Stomach smooth muscle (tissue), 2 donors: Measurements from ENCODE around the gene ZNF423.

Source experiments
- H3K27ac ChIP-seq: one replicate; pipeline ENCODE4 v1.7.0; 2013; ENCODE audit warnings: mild to moderate bottlenecking, low read length, inconsistent platforms
- H3K27me3 ChIP-seq, 2 donors: one replicate each; pipeline ENCODE4 v1.7.0; 2013; ENCODE audit warnings: low read length in 2 of 2; ENCODE audit not compliant: insufficient read depth in 2 of 2, control insufficient read depth in 1 of 2
- H3K36me3 ChIP-seq, 2 donors: one replicate each; pipeline ENCODE4 v1.7.0; 2013; ENCODE audit warnings: low read length in 2 of 2; ENCODE audit not compliant: control insufficient read depth in 2 of 2, insufficient read depth in 2 of 2
- H3K4me1 ChIP-seq: one replicate; pipeline ENCODE4 v1.7.0; 2013; ENCODE audit warnings: low read length; ENCODE audit not compliant: control insufficient read depth, insufficient read depth
- H3K4me3 ChIP-seq, 2 donors: one replicate each; pipeline ENCODE4 v1.7.0; 2013; ENCODE audit warnings: low read length in 2 of 2
- H3K9ac ChIP-seq, 2 donors: one replicate each; pipeline ENCODE4 v1.7.0; 2013; ENCODE audit warnings: low read length in 2 of 2, mild to moderate bottlenecking in 1 of 2
- H3K9me3 ChIP-seq, 2 donors: one replicate each; pipeline ENCODE4 v1.7.0; 2013; ENCODE audit warnings: low read length in 2 of 2; ENCODE audit not compliant: control insufficient read depth in 2 of 2
- donor health status: healthy.
- donor health status: Pancreatic carcinoma.

Gene ZNF423

GRCh38 chr16:49822649-49823370, 33.1 kb downstream of the ZNF423 start:
- H3K27me3 ChIP-seq: peaks cover 0 to 2% of the 10 kb centered on the region in 2 donors
- no peaks in the 10 kb centered on the region for H3K9me3 ChIP-seq
- H3K36me3 ChIP-seq: no peaks in the 10 kb centered on the region
- H3K9ac ChIP-seq: no peak overlapping the region
- H3K4me1 ChIP-seq: peaks cover 7% of the 10 kb centered on the region
- no peak overlapping the region for H3K4me3 ChIP-seq
- no peak overlapping the region for H3K27ac ChIP-seq

GRCh38 chr16:49821614-49822282, 34.2 kb downstream of the ZNF423 start:
- peaks cover 0 to 2% of the 10 kb centered on the region in 2 donors for H3K27me3 ChIP-seq

GRCh38 chr16:49821156-49821555, 34.8 kb downstream of the ZNF423 start:
- H3K27ac ChIP-seq: no peak overlapping the region
- H3K4me3 ChIP-seq: no peak overlapping the region
- peaks cover 3% of the 10 kb centered on the region for H3K4me1 ChIP-seq
- no peaks in the 10 kb centered on the region for H3K9me3 ChIP-seq
- no peak overlapping the region for H3K9ac ChIP-seq
- H3K27me3 ChIP-seq: peaks cover 0 to 2% of the 10 kb centered on the region in 2 donors
- H3K36me3 ChIP-seq: no peaks in the 10 kb centered on the region

More at GRCh38 chr16:49821614-49822282, 34.2 kb downstream of the ZNF423 start:
- Histone ChIP-seq H3K9me3 (no peaks in the 10 kb centered on the region), H3K4me3 (no peak overlapping the region), H3K9ac (no peak overlapping the region), H3K4me1 (peaks cover 3% of the 10 kb centered on the region), H3K27ac (no peak overlapping the region), H3K36me3 (no peaks in the 10 kb centered on the region)

GRCh38 chr16:49817754-49818507, 38.0 kb downstream of the ZNF423 start:
- peaks cover 2% of the 10 kb centered on the region for H3K4me1 ChIP-seq
- H3K9ac ChIP-seq: no peak overlapping the region
- no peaks in the 10 kb centered on the region for H3K36me3 ChIP-seq
- H3K4me3 ChIP-seq: no peak overlapping the region
- H3K27me3 ChIP-seq: peaks cover 0 to 2% of the 10 kb centered on the region in 2 donors
- H3K27ac ChIP-seq: no peak overlapping the region
- no peaks in the 10 kb centered on the region for H3K9me3 ChIP-seq

- H3K36me3 ChIP-seq: no peaks in the 10 kb centered on the region
- peaks cover 5% of the 10 kb centered on the region for H3K4me1 ChIP-seq
- H3K4me3 ChIP-seq: no peak overlapping the region
- H3K27ac ChIP-seq: no peak overlapping the region
- no peaks in the 10 kb centered on the region for H3K9me3 ChIP-seq
- no peaks in the 10 kb centered on the region for H3K27me3 ChIP-seq
- no peak overlapping the region for H3K9ac ChIP-seq
These were observed 39.0 kb downstream of the ZNF423 start for GRCh38 chr16:49816875-49817274.

GRCh38 chr16:49811644-49812334, 44.1 kb downstream of the ZNF423 start:
- Histone ChIP-seq H3K4me1 (peaks cover 18% of the 10 kb centered on the region), H3K27ac (no peak overlapping the region), H3K9ac (no peak overlapping the region)

GRCh38 chr16:49810831-49811230, 45.1 kb downstream of the ZNF423 start:
- no peaks in the 10 kb centered on the region for H3K36me3 ChIP-seq
- H3K4me1 ChIP-seq: peaks cover 18% of the 10 kb centered on the region
- H3K9ac ChIP-seq: no peak overlapping the region

More at GRCh38 chr16:49811644-49812334, 44.1 kb downstream of the ZNF423 start:
- no peaks in the 10 kb centered on the region for H3K36me3 ChIP-seq
- no peaks in the 10 kb centered on the region for H3K27me3 ChIP-seq
- no peaks in the 10 kb centered on the region for H3K9me3 ChIP-seq
- peak overlapping the region in 1 of 2 donors; percentile 22 for H3K4me3 ChIP-seq

GRCh38 chr16:49809561-49809960, 46.4 kb downstream of the ZNF423 start:
- H3K4me1 ChIP-seq: peaks cover 18% of the 10 kb centered on the region

More at GRCh38 chr16:49810831-49811230, 45.1 kb downstream of the ZNF423 start:
- Histone ChIP-seq H3K27ac (no peak overlapping the region), H3K27me3 (no peaks in the 10 kb centered on the region), H3K4me3 (no peak overlapping the region), H3K9me3 (no peaks in the 10 kb centered on the region)

GRCh38 chr16:49809062-49809461, 46.9 kb downstream of the ZNF423 start:
- H3K4me1 ChIP-seq: peaks cover 17% of the 10 kb centered on the region

More at GRCh38 chr16:49809561-49809960, 46.4 kb downstream of the ZNF423 start:
- Histone ChIP-seq H3K4me3 (no peak overlapping the region), H3K36me3 (no peaks in the 10 kb centered on the region), H3K27me3 (no peaks in the 10 kb centered on the region), H3K9ac (no peak overlapping the region), H3K27ac (no peak overlapping the region), H3K9me3 (no peaks in the 10 kb centered on the region)

GRCh38 chr16:49806446-49806845, 49.5 kb downstream of the ZNF423 start:
- H3K27ac ChIP-seq: no peak overlapping the region
- no peak overlapping the region for H3K4me3 ChIP-seq
- no peaks in the 10 kb centered on the region for H3K9me3 ChIP-seq
- H3K9ac ChIP-seq: no peak overlapping the region
- H3K27me3 ChIP-seq: no peaks in the 10 kb centered on the region
- peaks cover 11% of the 10 kb centered on the region for H3K4me1 ChIP-seq
- H3K36me3 ChIP-seq: no peaks in the 10 kb centered on the region

More at GRCh38 chr16:49809062-49809461, 46.9 kb downstream of the ZNF423 start:
- H3K27me3 ChIP-seq: no peaks in the 10 kb centered on the region
- H3K36me3 ChIP-seq: no peaks in the 10 kb centered on the region
- H3K4me3 ChIP-seq: no peak overlapping the region
- no peak overlapping the region for H3K9ac ChIP-seq
- no peaks in the 10 kb centered on the region for H3K9me3 ChIP-seq
- H3K27ac ChIP-seq: no peak overlapping the region
